ENCODE measurements around the gene WEE2.
A peak's percentile ranks its signal among the peaks of the same experiment; 100 is the strongest.

The WEE2 gene

GRCh38 chr7:141737836-141738591 lies 29.9 kb downstream of the WEE2 start, which contains the start of gene SSBP1 (continued):
- TF ChIP-seq, protein P1, sequence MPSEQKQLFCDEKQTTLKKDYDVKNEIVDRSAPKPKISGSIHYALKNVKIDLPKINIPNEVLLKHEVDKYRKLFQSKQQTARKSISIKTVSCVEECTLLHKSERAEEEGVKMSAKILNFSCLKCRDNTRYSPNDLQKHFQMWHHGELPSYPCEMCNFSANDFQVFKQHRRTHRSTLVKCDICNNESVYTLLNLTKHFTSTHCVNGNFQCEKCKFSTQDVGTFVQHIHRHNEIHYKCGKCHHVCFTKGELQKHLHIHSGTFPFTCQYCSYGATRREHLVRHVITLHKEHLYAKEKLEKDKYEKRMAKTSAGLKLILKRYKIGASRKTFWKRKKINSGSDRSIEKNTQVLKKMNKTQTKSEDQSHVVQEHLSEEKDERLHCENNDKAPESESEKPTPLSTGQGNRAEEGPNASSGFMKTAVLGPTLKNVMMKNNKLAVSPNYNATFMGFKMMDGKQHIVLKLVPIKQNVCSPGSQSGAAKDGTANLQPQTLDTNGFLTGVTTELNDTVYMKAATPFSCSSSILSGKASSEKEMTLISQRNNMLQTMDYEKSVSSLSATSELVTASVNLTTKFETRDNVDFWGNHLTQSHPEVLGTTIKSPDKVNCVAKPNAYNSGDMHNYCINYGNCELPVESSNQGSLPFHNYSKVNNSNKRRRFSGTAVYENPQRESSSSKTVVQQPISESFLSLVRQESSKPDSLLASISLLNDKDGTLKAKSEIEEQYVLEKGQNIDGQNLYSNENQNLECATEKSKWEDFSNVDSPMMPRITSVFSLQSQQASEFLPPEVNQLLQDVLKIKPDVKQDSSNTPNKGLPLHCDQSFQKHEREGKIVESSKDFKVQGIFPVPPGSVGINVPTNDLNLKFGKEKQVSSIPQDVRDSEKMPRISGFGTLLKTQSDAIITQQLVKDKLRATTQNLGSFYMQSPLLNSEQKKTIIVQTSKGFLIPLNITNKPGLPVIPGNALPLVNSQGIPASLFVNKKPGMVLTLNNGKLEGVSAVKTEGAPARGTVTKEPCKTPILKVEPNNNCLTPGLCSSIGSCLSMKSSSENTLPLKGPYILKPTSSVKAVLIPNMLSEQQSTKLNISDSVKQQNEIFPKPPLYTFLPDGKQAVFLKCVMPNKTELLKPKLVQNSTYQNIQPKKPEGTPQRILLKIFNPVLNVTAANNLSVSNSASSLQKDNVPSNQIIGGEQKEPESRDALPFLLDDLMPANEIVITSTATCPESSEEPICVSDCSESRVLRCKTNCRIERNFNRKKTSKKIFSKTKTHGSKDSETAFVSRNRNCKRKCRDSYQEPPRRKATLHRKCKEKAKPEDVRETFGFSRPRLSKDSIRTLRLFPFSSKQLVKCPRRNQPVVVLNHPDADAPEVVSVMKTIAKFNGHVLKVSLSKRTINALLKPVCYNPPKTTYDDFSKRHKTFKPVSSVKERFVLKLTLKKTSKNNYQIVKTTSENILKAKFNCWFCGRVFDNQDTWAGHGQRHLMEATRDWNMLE (tag by site-specific recombination; conservative IDR thresholded peaks at IDR 0.05; ENCODE audit: low read depth), result peak; percentile 99
- TF ChIP-seq ZNF529 (tag by site-specific recombination; IDR thresholded peaks at IDR 0.05; ENCODE audit: insufficient replicate concordance) (no peak), ZFP41 (tag by site-specific recombination; IDR thresholded peaks at IDR 0.05; ENCODE audit: borderline replicate concordance) (no peak), ZNF148 (tag by site-specific recombination; IDR thresholded peaks at IDR 0.05; ENCODE audit: borderline replicate concordance) (peak; percentile 27; the same call in 1 of the 2 replicates), ZNF701 (tag by site-specific recombination; IDR thresholded peaks at IDR 0.05) (no peak), ZBTB21 (tag by site-specific recombination; IDR thresholded peaks at IDR 0.05) (peak; percentile 75), ZNF830 (tag by site-specific recombination; IDR thresholded peaks at IDR 0.05; ENCODE audit: low read depth) (no peak), ZNF624 (tag by site-specific recombination; IDR thresholded peaks at IDR 0.05) (peak; percentile 75; the same call in 1 of the 2 replicates), TSHZ1 (tag by site-specific recombination; IDR thresholded peaks at IDR 0.05; ENCODE audit: borderline replicate concordance) (no peak), ZNF514 (tag by site-specific recombination; IDR thresholded peaks at IDR 0.05) (no peak), ZNF776 (tag by site-specific recombination; IDR thresholded peaks at IDR 0.05; ENCODE audit: borderline replicate concordance) (no peak), ZSCAN30 (tag by site-specific recombination; IDR thresholded peaks at IDR 0.05) (peak; percentile 97), REPIN1 (tag by site-specific recombination; IDR thresholded peaks at IDR 0.05; ENCODE audit: low read depth) (peak; percentile 95), ZNF274 (IDR thresholded peaks at IDR 0.05; ENCODE audit: low read length) (no peak), ZNF274 (tag by site-specific recombination; IDR thresholded peaks at IDR 0.05; ENCODE audit: borderline replicate concordance) (no peak), ZNF626 (tag by site-specific recombination; IDR thresholded peaks at IDR 0.05) (peak; percentile 95; the same call in 1 of the 2 replicates), PRDM6 (tag by site-specific recombination; IDR thresholded peaks at IDR 0.05) (peak; percentile 61), ZNF510 (tag by site-specific recombination; IDR thresholded peaks at IDR 0.05; ENCODE audit: insufficient replicate concordance) (peak; percentile 10), ZNF416 (tag by site-specific recombination; IDR thresholded peaks at IDR 0.05) (no peak)
- TF ChIP-seq, protein P2, sequence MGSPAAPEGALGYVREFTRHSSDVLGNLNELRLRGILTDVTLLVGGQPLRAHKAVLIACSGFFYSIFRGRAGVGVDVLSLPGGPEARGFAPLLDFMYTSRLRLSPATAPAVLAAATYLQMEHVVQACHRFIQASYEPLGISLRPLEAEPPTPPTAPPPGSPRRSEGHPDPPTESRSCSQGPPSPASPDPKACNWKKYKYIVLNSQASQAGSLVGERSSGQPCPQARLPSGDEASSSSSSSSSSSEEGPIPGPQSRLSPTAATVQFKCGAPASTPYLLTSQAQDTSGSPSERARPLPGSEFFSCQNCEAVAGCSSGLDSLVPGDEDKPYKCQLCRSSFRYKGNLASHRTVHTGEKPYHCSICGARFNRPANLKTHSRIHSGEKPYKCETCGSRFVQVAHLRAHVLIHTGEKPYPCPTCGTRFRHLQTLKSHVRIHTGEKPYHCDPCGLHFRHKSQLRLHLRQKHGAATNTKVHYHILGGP (tag by site-specific recombination; IDR thresholded peaks at IDR 0.05), result no peak
- TF ChIP-seq, protein P3, sequence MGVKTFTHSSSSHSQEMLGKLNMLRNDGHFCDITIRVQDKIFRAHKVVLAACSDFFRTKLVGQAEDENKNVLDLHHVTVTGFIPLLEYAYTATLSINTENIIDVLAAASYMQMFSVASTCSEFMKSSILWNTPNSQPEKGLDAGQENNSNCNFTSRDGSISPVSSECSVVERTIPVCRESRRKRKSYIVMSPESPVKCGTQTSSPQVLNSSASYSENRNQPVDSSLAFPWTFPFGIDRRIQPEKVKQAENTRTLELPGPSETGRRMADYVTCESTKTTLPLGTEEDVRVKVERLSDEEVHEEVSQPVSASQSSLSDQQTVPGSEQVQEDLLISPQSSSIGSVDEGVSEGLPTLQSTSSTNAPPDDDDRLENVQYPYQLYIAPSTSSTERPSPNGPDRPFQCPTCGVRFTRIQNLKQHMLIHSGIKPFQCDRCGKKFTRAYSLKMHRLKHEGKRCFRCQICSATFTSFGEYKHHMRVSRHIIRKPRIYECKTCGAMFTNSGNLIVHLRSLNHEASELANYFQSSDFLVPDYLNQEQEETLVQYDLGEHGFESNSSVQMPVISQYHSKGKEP (tag by site-specific recombination; IDR thresholded peaks at IDR 0.05), result peak; percentile 83

All from HEK293 (cell line).